ENCODE measurements around the gene ZMIZ1. TPM values are rescaled to one million over a fixed set of nuclear protein-coding genes. Genes with fewer than 3 reads are reported as not detected.
"Not testable (repeated sequence)": the region's sequence is repeated elsewhere in the genome, so short reads cannot be mapped to it uniquely, and the experiment has no call there.

ZMIZ1 gene
- total RNA-seq, 4 donors from 2014 or later = 58.1 to 87.4 (median 74.2) TPM

- no peak for TF ChIP-seq POLR2A (IDR thresholded peaks at IDR 0.05)
- TF ChIP-seq CTCF (IDR thresholded peaks at IDR 0.05) = no peak
- intact Hi-C loops (cut with DNase I; ENCODE audit: low total_unique reads) = no loop called here
Observed at GRCh38 chr10:79275431-79275851, 206.7 kb downstream of the ZMIZ1 start.

GRCh38 chr10:79277579-79278269 is 209.0 kb downstream of the ZMIZ1 start:
- WGBS, 2 donors = 80 to 91% methylated on average over 10 to 13 of the region's 13 CpGs
- intact Hi-C loops (cut with DNase I; ENCODE audit: low total_unique reads) = no loop called here
- DNase-seq (ENCODE audit: low spot score in 2 of 2) = no peak
- TF ChIP-seq CTCF (IDR thresholded peaks at IDR 0.05) = no peak
- no peak for TF ChIP-seq POLR2A (IDR thresholded peaks at IDR 0.05)
- no peak overlapping the region for H3K4me3 ChIP-seq (ENCODE audit: low read depth, poor library complexity, severe bottlenecking)

More at GRCh38 chr10:79275431-79275851, 206.7 kb downstream of the ZMIZ1 start:
- 48% methylated on average over 7 to 10 of the region's 10 CpGs for WGBS, 2 donors
- no peak overlapping the region for H3K4me3 ChIP-seq (ENCODE audit: low read depth, poor library complexity, severe bottlenecking)
- DNase-seq (ENCODE audit: low spot score in 2 of 2) = no peak

GRCh38 chr10:79279047-79279446 is 210.3 kb downstream of the ZMIZ1 start:
- H3K4me3 ChIP-seq (ENCODE audit: low read depth, poor library complexity, severe bottlenecking); intact Hi-C loops (cut with DNase I; ENCODE audit: low total_unique reads); DNase-seq (ENCODE audit: low spot score in 2 of 2): not testable (repeated sequence)
- 92% methylated on average over 12 to 17 of the region's 33 CpGs for WGBS, 2 donors

- WGBS, 2 donors = 84 to 96% methylated on average over 6 of the region's 6 CpGs
- H3K4me3 ChIP-seq (ENCODE audit: low read depth, poor library complexity, severe bottlenecking) = no peak overlapping the region
- TF ChIP-seq POLR2A (IDR thresholded peaks at IDR 0.05) (no peak), CTCF (IDR thresholded peaks at IDR 0.05) (no peak)
- intact Hi-C loops (cut with DNase I; ENCODE audit: low total_unique reads) = no loop called here
- DNase-seq (ENCODE audit: low spot score in 2 of 2) = no peak
Observed at GRCh38 chr10:79280956-79281355, 212.2 kb downstream of the ZMIZ1 start.

GRCh38 chr10:79282388-79282787 is 213.6 kb downstream of the ZMIZ1 start:
- 78 to 79% methylated on average over 11 of the region's 11 CpGs for WGBS, 2 donors
- TF ChIP-seq POLR2A (IDR thresholded peaks at IDR 0.05) = no peak
- TF ChIP-seq CTCF (IDR thresholded peaks at IDR 0.05) = no peak
- intact Hi-C loops (cut with DNase I; ENCODE audit: low total_unique reads) = no loop called here
- no peak for DNase-seq (ENCODE audit: low spot score in 2 of 2)
- H3K4me3 ChIP-seq (ENCODE audit: low read depth, poor library complexity, severe bottlenecking) = no peak overlapping the region

- intact Hi-C loops (cut with DNase I; ENCODE audit: low total_unique reads) = no loop called here
- TF ChIP-seq CTCF (IDR thresholded peaks at IDR 0.05) = no peak
- TF ChIP-seq POLR2A (IDR thresholded peaks at IDR 0.05) = no peak
- 76 to 92% methylated on average over 3 of the region's 3 CpGs for WGBS, 2 donors
- no peak overlapping the region for H3K4me3 ChIP-seq (ENCODE audit: low read depth, poor library complexity, severe bottlenecking)
- DNase-seq (ENCODE audit: low spot score in 2 of 2) = no peak
Observed at GRCh38 chr10:79283616-79284015, 214.8 kb downstream of the ZMIZ1 start.

Measured in lower leg skin (tissue), 4 donors.